HuH-7 (cell line): ENCODE data around the gene SH3RF3.

Source experiments
- DNase-seq: peaks from one replicate; pipeline ENCODE4 v3.0.0; 2011; ENCODE audit warnings: low spot score

The SH3RF3 gene

DNA sequence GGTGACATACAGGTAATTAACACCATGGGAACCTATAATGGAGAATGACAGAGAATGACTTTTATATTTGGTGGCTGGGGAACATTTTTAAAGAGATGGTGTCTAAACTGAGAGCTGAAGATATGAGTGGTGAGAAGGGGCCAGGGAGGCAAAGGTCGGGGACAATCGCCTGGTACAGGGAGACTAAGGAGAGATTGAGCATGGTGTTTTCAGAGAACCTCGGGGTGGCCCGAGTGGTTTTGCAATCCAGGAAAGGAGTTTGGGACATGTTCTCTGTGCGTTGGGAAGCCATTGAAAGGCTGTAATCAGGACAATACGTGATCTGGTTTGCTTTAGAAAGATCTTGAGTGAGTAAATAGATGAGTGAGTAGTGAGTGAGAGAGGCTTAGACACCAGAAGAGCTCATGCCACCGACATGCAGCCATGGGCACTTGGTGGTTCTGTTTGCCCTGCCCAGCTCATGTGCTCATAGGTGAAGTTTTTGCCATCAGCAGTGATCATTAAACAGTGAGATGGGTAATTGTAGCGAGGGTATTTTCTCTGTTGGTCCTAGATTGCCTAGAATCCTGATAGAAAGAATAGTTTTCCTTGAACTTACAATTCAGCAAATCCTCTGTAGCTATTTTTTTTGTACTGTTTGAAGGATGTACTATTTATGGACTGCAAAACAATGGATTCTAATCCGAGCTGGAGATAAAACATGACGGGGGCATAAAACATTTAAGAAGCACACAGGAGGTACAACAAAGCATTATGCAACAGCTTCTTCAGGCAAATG is 114.7 kb downstream of the SH3RF3 start:
- no peak for DNase-seq

DNA sequence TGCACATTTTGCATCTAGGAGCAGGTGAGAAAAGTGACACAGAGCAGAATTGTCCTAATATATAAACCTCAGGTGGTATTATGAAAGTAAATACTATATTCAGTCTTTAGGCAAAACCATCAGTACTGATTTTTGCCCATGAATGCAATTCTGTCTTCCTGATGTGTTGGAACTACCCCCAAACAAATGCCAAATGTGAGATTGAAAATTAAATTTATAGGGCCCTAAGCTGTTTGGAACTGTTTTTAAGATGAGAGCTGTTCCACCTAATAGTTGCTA is 115.2 kb downstream of the SH3RF3 start:
- no peak for DNase-seq

DNA sequence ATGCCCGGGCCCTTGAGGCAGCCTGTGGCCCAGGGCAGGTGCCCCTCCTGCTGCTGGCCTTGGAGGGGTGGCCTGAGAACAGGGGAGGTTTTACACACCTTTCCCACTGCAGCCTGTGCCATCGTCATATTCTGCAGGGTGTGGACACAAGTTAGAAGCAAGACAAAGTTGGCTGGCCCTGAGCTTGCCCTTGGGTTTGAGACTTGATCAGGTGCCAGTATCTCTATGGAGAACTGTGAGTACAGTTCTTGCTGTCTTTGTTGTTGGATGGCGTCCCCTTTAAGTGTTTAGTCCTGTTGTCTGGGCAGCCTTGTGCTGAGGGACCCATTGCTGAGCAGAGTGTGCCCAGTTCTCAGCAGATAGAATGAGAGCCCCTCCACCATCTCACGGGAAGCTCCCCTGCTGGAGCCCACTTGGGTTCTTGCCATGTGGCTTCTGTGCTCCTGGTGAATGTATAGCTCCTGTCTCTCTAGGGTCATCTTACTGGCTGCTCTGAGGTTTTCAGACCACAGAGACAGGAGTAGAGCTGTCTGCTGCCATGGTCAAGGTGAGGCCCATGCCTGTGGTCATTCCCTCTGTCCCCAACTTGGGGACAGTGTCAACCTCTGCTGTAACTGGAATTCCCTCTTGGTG is 115.9 kb downstream of the SH3RF3 start:
- no peak for DNase-seq

DNA sequence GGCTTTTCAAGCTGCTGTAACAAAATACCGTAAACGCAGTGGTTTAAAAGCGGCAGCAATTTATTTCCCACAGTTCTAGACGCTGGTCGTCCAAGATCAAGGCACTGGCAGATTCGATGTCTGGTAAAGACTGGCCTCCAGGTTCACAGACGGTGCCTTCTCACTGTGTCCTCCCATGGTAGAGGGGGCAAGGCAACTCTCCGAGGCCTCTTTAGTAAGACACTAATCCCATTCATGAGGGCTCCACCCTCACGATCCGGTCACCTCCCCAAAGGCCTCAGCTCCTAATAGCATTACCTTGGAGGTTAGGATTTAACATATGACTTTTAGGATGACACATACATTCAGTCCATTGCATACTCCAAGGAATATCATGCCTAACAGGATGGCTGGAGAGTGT is 117.2 kb downstream of the SH3RF3 start:
- no peak for DNase-seq

DNA sequence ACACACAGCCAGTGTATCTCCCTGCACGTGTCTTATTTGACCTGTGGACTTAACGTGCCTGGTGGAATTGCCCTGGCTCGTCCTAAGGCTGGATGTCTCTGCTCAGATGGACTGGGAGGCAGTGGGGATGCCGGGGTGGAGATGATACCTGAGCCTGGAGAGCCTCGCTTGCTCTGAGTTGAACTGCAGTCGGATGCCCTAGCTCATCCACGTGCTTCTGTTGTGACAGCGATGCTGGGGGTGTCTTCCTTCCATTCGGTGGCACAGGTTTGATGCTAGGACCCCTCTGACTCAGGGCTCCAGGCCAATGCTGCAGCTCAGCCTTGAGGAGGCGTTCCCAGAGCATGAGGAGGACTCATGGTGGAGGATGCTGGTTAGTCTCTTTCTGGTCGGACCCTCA is 117.6 kb downstream of the SH3RF3 start:
- DNase-seq = no peak

DNA sequence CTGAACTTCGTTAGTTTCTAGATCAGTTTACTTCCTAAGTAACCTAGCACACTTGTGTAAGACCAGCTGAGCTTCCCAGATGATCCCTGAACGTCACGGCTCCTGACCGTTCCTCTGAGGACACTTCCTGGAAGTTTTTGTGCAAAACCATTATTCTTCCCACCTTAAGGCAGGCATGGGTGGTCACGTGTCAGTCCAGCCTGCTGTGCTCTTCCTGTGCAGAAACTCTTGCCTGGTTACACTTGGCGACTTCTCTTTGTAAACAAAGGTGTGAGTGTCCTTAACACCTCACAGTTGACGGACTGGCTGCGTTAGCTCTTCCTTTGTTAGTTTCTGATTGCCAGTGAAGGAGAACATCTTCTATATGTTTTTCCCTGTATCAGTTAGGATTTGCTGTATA is 118.3 kb downstream of the SH3RF3 start:
- DNase-seq = no peak

DNA sequence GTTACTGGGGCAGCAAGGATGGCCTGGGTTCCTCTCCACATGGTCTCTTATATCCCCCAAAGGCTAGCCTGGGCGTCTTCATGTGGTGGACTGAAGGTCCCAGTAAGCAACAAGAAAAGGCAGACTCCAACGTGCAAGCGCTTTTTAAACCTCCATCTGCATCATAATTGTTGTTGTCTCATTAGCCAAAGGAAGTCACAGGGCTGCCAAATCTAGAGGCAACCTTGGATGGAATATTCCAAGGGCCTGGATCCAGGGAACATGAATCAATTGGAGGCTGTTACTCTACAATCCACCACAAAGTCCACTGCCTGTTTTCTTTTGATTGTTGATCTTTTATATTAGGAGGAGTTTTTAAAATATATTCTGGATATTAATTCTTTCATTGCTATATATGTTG is 118.8 kb downstream of the SH3RF3 start:
- DNase-seq = no peak

DNA sequence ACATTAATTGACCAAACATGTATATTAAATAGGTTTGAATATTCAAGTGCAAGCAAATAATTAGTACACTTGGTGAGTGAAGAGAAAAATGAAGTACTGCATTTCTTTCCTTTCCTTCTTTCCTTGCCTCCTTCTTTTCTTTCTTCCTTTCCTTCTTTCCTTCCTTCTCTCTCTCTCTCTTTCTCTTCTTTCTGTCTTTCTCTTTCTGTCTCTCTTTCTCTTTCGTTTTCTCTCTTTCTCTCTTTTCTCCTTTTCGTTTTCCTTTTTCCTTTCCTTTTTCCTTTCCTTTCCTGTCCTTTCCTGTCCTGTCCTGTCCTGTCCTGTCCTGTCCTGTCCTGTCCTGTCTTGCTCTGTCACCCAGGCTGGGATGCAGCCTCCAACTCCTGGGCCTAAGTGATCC is 119.6 kb downstream of the SH3RF3 start:
- no peak for DNase-seq

DNA sequence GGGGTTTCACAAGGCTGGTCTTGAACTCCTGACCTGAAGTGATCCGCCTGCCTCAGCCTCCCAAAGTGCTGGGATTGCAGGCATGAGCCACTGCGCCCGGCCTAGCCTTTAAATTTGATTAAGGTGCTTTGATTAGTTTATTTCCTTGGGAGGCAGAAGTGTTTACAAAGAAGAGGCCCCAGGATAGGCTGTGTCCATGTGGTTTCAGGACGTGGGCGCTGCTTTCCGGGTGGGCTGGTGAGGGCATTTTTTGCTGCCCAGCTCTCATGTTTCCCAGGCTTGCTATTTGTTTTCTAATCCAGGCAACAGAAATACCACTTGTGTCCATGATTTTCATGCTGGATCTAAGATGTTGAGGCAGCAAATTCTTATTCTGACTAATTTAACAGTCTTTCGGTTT is 124.2 kb downstream of the SH3RF3 start:
- DNase-seq = no peak

DNA sequence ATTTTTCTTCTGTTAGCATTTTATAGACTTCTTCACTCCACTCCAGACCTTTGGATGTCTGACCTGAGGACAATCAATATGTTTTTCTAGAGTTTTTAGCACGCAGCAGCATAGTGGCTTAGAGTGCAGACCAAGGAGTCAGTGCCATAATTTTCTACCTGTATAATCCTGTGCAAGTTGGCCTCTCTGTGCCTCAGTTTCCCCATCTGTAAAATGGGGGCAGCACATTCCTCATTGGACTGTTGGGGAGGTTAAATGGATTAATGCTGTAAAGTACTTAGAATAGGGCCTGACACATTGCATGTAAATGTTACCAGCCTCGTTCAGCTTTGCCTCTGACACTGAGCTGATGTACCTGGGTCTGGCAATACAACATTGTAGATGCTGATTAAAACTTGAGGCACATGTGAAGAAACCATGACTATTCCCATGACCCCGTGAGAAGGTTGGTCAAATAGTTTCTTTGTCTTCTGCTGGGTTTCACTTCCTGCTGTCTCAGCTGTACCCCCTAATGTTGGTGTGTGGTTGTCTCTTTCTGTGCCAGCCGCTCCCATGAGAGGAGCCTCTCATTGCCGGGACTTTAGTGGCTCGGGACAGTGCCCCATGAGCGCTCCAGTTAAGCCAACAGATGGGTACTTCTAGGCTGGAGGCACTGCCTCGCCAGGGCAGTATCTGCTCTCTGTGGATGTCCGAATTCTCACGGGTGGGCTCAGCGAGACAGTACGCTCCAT is 125.3 kb downstream of the SH3RF3 start:
- no peak for DNase-seq

DNA sequence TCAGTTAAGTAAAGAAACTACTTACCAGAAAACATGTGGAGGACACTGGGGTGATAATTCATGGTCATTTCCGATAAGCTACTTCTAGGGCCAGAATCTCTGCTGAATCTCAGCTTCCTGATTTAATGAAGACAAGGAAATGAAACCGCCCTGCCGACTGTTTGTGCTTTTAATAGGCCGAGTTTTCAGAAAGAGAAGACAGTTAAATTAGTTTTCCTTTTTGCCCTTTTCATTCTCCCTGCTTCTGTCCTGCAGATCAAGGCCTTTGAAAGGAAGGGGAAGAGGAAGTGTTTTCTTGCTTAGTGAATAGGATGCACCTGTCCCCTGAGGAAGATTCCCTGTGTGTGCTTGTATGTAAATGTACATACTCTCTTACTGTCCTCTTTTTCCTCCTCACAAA is 126.6 kb downstream of the SH3RF3 start:
- no peak for DNase-seq

DNA sequence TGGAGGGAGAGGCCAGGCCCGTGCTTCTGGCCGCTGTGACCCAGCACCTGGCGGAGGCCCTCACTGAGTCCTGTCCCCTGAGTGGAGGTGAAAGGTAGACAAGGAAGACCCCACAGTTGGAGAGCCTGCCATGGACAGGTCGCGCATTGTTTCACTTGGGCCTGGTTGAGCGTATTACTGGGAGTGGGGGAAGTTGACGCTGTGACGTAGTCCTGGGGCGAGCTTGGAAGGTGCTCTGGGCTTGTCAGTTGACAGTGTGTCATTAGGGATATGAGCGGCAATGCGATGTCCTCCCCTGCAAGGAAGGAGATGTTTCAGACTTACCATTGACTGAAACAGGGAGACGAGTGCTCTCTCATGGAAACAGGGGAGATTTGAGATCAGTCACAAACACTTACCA is 127.1 kb downstream of the SH3RF3 start:
- no peak for DNase-seq

DNA sequence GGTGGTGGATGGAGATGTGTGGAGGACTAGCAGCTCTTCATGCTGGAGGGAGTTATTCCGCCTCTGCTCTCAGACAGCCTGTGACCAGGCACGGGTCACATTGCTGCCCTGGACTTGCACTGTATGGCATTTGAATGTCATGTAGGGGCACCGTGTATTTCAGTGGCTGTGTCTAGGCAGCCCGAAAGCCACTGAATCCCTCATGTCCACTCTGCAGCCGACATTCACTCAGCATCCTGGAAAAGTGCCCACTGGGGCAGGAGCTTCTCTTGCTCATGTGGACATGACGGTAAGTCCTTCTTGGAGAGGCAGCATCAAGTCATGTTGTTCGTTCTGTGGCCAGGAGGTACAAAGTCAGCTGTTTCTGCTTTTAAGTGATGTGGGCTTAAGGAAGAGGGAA is 127.9 kb downstream of the SH3RF3 start:
- DNase-seq = no peak

DNA sequence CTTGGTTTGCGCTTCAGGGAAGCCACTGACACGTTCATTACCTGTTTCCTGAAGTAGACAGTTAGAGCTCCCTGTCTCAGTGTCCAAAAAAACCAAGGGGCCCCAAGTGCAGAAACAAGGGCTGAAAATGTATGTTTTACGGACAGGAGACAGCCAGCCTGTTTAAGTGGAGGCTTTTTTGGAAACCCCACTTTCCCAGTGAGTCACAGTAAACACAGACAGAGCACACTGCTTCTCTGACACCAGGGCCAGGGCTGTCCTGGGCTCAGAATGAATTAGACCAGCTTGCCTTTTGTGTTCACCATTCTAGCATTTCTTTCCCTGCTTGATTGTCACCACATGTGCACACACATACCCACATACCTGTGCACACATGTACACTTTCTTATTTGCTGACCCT is 128.6 kb downstream of the SH3RF3 start:
- DNase-seq = no peak

DNA sequence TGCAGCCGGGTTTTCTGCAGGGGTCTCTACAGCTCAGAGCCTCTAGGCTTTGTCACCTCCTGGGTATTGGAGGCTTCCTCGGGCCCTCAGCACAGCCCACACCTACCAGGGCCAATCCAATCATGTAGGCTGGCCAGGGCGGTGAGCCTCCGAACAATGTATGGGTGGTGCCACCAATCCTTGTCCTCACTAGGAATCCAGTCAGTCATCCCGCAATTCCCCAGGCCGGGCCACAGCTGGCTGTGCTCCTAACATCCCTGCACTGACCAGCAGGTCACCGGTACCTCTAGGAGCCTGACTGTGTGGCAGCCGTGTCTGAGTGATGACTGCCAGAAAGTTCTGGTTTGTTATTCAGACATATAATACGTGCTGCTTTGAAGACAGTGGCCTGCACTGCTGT is 129.4 kb downstream of the SH3RF3 start:
- DNase-seq = no peak

DNA sequence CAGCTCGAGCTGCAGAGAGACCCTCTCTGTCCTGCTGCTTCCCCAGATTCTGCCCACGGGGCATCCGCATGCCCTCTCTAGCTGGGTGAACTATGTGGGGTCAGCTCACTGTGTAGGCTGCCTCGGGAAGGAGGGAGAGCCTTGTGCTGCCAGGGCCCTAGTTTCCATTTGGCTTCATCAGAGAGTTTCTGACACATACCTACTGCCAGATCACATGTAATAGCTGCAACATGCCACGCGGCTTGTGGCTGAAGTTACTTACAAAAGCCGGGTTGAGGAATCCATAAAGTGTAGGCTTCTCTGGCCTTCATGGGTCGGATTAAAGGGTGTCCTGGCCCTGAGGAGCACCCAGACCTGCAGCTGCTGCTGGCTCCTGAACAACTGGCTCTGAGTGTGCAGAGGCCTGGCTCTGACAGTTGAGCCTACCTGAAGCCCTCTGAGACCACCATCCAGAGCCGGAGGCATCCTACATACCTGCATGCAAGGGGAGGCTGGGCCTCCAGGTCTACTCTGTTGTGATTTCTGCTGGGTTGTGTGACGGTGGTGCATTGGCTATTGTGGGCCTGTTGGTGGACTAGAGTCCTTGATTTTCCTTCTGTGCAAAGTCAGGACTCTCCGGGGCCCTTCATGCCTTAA is 130.0 kb downstream of the SH3RF3 start:
- no peak for DNase-seq

DNA sequence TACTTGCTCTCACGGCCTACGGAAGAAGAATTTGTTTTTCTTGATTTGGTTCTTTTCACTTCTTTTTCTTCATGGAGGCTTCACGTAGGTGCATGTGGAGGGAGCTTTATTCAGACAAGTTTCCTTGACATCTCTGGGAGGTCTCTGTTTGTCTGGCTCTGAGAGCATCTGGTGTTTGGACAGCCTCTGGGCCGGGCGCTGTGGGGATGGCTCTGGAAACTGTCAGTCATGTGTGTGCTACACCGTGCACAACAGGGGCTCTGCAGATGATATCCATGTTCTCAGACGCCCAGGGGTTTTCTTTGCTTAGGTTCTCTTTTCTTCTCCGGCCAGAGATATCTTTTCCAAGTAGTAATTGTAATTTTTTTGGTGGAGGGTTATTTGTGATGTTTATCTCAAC is 130.7 kb downstream of the SH3RF3 start:
- DNase-seq = no peak

DNA sequence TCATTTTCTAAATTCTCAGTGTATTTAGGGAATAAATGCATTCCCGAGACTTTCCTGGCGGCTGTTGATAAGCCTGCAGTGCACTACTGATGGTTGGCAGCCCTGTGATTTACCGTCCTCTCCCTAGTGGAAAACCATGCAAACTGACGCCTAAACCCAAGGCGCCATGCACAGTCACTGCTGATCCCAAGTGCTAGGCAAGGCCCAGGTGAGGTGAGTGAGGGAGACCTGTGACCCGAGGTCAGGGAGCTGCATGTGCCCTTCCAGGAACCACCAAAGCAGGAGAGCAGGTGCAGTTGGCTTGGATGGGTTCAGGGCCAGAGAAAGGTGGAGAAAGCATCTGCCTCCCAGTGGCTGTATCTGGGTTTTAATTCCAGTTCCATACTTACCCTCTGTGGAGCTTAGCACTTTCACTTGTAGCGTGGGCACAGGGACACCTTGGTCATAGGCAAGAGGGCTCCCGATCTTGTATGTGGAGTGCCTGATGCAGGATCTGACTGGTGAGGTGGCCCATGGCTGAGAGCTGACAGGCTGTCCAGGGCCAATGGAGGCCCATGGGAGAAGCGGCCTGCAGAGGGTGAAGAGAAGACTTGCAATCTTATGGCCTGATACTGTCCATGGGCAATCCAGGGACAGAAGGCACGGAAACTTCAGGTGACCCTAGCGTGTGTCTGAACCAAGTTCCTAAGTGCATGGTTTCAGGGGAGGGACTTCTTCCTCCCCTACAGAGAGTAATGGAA is 131.3 kb downstream of the SH3RF3 start:
- DNase-seq = no peak

DNA sequence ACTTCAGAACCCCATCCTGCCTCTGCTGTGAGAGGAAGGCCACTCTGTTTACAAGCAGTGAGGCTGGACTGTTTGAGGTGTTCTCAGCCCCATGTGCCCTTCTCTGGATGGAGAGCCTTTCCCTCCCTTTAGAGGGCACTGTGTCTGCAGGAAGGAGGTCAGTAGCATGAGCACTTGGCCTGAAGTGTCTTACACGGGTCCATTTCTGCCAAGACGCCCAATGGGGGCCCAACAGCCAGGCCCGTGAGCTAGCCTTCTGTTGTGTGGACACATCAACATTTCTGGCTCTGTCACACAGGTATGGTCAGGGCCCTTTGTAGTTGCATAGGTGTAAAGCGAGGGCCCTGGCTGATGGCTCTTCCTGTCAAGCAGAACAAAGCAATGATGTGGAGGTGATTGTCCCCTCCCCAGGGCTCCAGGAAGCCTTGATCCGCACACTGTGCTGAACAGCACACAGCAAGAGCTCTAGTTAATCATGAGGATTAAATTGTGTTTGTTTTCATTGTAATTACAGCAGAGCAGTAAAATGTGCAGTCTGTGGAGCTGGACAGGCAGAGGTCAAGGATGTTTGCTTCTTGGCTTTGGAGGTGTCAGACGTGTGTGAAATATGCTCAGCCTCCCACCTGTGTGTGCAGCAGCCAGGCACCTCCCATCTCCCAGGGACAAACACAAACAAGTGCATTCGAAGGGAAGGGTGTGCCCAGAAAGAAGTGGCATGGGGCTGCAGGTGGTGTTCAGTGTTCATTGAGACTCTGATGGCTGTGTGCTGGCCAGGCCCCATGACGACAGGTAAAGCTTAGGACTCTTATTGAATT is 132.1 kb downstream of the SH3RF3 start:
- DNase-seq = peak; percentile 30

DNA sequence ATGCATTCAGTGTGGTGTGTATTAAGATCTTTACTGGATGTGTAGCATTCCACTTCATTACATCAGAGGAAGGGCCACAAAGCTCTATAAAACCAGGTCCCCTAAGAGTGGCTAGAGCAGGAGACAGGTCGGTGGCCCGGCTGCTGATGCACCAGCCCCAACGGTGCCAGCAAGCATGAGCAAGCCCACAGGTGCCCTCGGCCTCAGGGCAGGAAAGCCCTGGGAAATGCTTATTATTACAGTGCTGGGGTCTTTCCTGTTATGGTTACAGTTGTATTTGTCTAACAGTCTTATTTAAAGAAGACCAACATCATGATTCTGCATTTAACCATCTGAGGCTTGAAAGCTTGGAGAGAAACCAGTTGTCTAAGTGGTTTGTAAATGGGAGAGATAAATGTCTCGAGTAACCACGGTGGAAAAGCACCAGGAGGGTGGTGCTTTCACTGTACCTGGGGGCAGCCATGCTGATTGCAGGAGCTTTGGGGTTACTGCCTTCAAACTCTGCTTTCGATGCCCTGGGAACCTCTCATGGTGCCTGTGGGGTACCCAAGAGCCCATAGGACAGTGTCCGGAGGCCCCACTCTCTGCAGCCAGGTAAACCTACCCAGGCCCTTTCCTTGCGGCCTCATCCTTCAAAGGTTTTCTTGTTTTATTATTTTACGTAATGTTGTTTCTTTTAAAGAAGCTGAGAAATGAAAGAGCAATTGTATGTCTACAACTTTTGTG is 133.1 kb downstream of the SH3RF3 start:
- DNase-seq = no peak
